RWPE2 (cell line): ENCODE data around the gene SLC52A3.

ENCODE experiments used
- ATAC-seq: fragments of 200-7000 bp; cut with Tn5 transposase; 3 replicates; pipeline ENCODE4 v1.9.1; 2021; ENCODE audit warnings: low read depth
- DNase-seq: peaks from one replicate; pipeline ENCODE4 v3.0.0-alpha.2; 2020; ENCODE audit warnings: low spot score
- H3K27ac ChIP-seq: fragments of 450-650 bp; 2 replicates; pipeline ENCODE4 v1.5.1; 2017; ENCODE audit warnings: mild to moderate bottlenecking; ENCODE audit not compliant: poor library complexity, severe bottlenecking
- H3K27me3 ChIP-seq: fragments of 250-450 bp; sonication (Bioruptor Pico); 2 replicates; pipeline ENCODE4 v1.5.1; 2021; ENCODE audit warnings: mild to moderate bottlenecking, moderate library complexity; ENCODE audit not compliant: insufficient read depth, poor library complexity, severe bottlenecking
- H3K36me3 ChIP-seq: fragments of 250-450 bp; sonication (Bioruptor Pico); 2 replicates; pipeline ENCODE4 v1.5.1; 2020; ENCODE audit warnings: low read depth, mild to moderate bottlenecking, moderate library complexity
- H3K4me1 ChIP-seq: fragments of 250-450 bp; sonication (Bioruptor Pico); 2 replicates; pipeline ENCODE4 v1.5.1; 2021; ENCODE audit warnings: mild to moderate bottlenecking, moderate library complexity; ENCODE audit not compliant: insufficient read depth, poor library complexity, severe bottlenecking
- H3K4me3 ChIP-seq: fragments of 250-450 bp; sonication (Bioruptor Pico); 2 replicates; pipeline ENCODE4 v1.5.1; 2021; ENCODE audit warnings: mild to moderate bottlenecking, moderate library complexity; ENCODE audit not compliant: severe bottlenecking
- H3K9me3 ChIP-seq: fragments of 250-450 bp; sonication (Bioruptor Pico); 2 replicates; pipeline ENCODE4 v1.5.1; 2021; ENCODE audit warnings: mild to moderate bottlenecking, moderate library complexity; ENCODE audit not compliant: severe bottlenecking
- TF ChIP-seq, protein P1 (sequence below): fragments of 450-650 bp; IDR thresholded peaks from one replicate; pipeline ENCODE4 v1.5.1; 2017; ENCODE audit warnings: mild to moderate bottlenecking, moderate library complexity; ENCODE audit not compliant: poor library complexity, severe bottlenecking

SLC52A3 gene

GRCh38 chr20:766906-767305 lies 1.4 kb downstream of the SLC52A3 start:
- ATAC-seq: no peak
- H3K27me3 ChIP-seq: no peaks in the 10 kb centered on the region
- no peak for DNase-seq

GRCh38 chr20:764255-764654 lies 4.0 kb downstream of the SLC52A3 start:
- TF ChIP-seq, protein P1, sequence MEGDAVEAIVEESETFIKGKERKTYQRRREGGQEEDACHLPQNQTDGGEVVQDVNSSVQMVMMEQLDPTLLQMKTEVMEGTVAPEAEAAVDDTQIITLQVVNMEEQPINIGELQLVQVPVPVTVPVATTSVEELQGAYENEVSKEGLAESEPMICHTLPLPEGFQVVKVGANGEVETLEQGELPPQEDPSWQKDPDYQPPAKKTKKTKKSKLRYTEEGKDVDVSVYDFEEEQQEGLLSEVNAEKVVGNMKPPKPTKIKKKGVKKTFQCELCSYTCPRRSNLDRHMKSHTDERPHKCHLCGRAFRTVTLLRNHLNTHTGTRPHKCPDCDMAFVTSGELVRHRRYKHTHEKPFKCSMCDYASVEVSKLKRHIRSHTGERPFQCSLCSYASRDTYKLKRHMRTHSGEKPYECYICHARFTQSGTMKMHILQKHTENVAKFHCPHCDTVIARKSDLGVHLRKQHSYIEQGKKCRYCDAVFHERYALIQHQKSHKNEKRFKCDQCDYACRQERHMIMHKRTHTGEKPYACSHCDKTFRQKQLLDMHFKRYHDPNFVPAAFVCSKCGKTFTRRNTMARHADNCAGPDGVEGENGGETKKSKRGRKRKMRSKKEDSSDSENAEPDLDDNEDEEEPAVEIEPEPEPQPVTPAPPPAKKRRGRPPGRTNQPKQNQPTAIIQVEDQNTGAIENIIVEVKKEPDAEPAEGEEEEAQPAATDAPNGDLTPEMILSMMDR: no peak
- DNase-seq (no peak), ATAC-seq (no peak)
- Histone ChIP-seq H3K9me3 (no peaks in the 10 kb centered on the region), H3K4me1 (peaks cover 4% of the 10 kb centered on the region), H3K36me3 (no peaks in the 10 kb centered on the region), H3K4me3 (no peak overlapping the region), H3K27ac (no peak overlapping the region), H3K27me3 (no peaks in the 10 kb centered on the region)

More at GRCh38 chr20:766906-767305, 1.4 kb downstream of the SLC52A3 start:
- H3K27ac ChIP-seq: no peak overlapping the region
- H3K4me3 ChIP-seq: no peak overlapping the region
- TF ChIP-seq, protein P1: no peak
- H3K9me3 ChIP-seq: no peaks in the 10 kb centered on the region
- H3K4me1 ChIP-seq: peaks cover 4% of the 10 kb centered on the region
- no peaks in the 10 kb centered on the region for H3K36me3 ChIP-seq

- no peak for ATAC-seq
Observed at GRCh38 chr20:761418-762381, 6.6 kb downstream of the SLC52A3 start.

GRCh38 chr20:760751-761417 lies 7.4 kb downstream of the SLC52A3 start:
- Histone ChIP-seq H3K27ac (no peak overlapping the region), H3K27me3 (no peaks in the 10 kb centered on the region), H3K9me3 (no peaks in the 10 kb centered on the region), H3K4me3 (no peak overlapping the region), H3K4me1 (no peaks in the 10 kb centered on the region), H3K36me3 (no peaks in the 10 kb centered on the region)
- DNase-seq (no peak), ATAC-seq (peak; percentile 38; the same call in 2 of the 3 replicates)
- TF ChIP-seq, protein P1: peak; percentile 72

More at GRCh38 chr20:761418-762381, 6.6 kb downstream of the SLC52A3 start:
- Histone ChIP-seq H3K4me3 (no peak overlapping the region), H3K9me3 (no peaks in the 10 kb centered on the region), H3K36me3 (no peaks in the 10 kb centered on the region), H3K4me1 (no peaks in the 10 kb centered on the region), H3K27me3 (no peaks in the 10 kb centered on the region), H3K27ac (no peak overlapping the region)
- TF ChIP-seq, protein P1: no peak
- DNase-seq: no peak
